Ishikawa (cell line): Measurements from ENCODE around the gene SLC5A2.

Experiments used
- EP300 ChIP-seq: IDR thresholded peaks from 2 replicates; pipeline ENCODE4 v1.6.1; 2012; ENCODE audit warnings: borderline replicate concordance
- NFIC ChIP-seq: IDR thresholded peaks from 2 replicates; pipeline ENCODE4 v1.6.1; 2012
- REST ChIP-seq: IDR thresholded peaks from 2 replicates; pipeline ENCODE4 v1.6.1; 2012; ENCODE audit warnings: low read depth, mild to moderate bottlenecking
- TAF1 ChIP-seq: IDR thresholded peaks from 2 replicates; pipeline ENCODE4 v1.6.1; 2012; ENCODE audit warnings: low read depth, mild to moderate bottlenecking
- TEAD4 ChIP-seq: IDR thresholded peaks from 2 replicates; pipeline ENCODE4 v1.6.1; 2012
- YY1 ChIP-seq: IDR thresholded peaks from 2 replicates; pipeline ENCODE4 v1.6.1; 2012; ENCODE audit warnings: low read depth

GRCh38 chr16:31493506-31494125, 10.7 kb downstream of the SLC5A2 start:
- TF ChIP-seq NFIC (no peak), EP300 (no peak), TAF1 (no peak), YY1 (no peak), REST (no peak), TEAD4 (no peak)
